K562 (cell line): ENCODE results near the gene CDHR2. TPM values are rescaled to one million over a fixed set of nuclear protein-coding genes. Genes with fewer than 3 reads are reported as not detected.

Experiments used
- ESRRA ChIP-seq: fragments of 450-650 bp; IDR thresholded peaks from 2 replicates; pipeline ENCODE4 v1.6.1; 2014; ENCODE audit warnings: low read depth, mild to moderate bottlenecking, moderate library complexity, borderline replicate concordance
- ETS1 ChIP-seq: conservative IDR thresholded peaks from 2 replicates; pipeline ENCODE4 v1.6.1; 2011; ENCODE audit warnings: low read depth, mild to moderate bottlenecking, low read length; ENCODE audit not compliant: control insufficient read depth
- EWSR1 ChIP-seq: fragments of 450-650 bp; IDR thresholded peaks from 2 replicates; pipeline ENCODE4 v1.6.1; 2018; ENCODE audit warnings: borderline replicate concordance, mild to moderate bottlenecking, low read depth, moderate library complexity; ENCODE audit not compliant: partially characterized antibody
- FOXJ3 ChIP-seq: sonication (generic); formaldehyde crosslinking; IDR thresholded peaks from 2 replicates; pipeline ENCODE4 v1.4.0; 2020; ENCODE audit warnings: mild to moderate bottlenecking, missing genetic modification reagents
- GABPB1 ChIP-seq: sonication (generic); formaldehyde crosslinking; IDR thresholded peaks from 2 replicates; pipeline ENCODE4 v1.8.0; 2022; ENCODE audit warnings: mild to moderate bottlenecking, missing genetic modification reagents
- NONO ChIP-seq, 2 experiments: fragments of 200-400 bp in 1 of 2; fragments of 450-650 bp in 1 of 2; formaldehyde crosslinking in 1 of 2; IDR thresholded peaks; 2 replicates each; pipeline ENCODE4 v1.6.1; 2017; ENCODE audit warnings: low read depth in 2 of 2, mild to moderate bottlenecking in 2 of 2, moderate library complexity in 2 of 2, low read length in 1 of 2
- RREB1 ChIP-seq: fragments of 250-450 bp; sonication (Bioruptor Pico); IDR thresholded peaks from 2 replicates; pipeline ENCODE4 v1.4.0; 2020
- SRF ChIP-seq, 2 experiments: fragments of 250-450, 450-650 bp in 1 of 2; sonication (Bioruptor Pico) in 1 of 2; sonication (generic) in 1 of 2; formaldehyde crosslinking; IDR thresholded peaks; 2 replicates each; pipeline versions ENCODE4 v1.5.0 to v1.5.1; 2020 to 2022; ENCODE audit warnings: mild to moderate bottlenecking in 1 of 2, missing genetic modification reagents in 1 of 2
- STAT6 ChIP-seq: sonication (generic); formaldehyde crosslinking; IDR thresholded peaks from 2 replicates; pipeline ENCODE4 v1.8.1; 2023; ENCODE audit warnings: mild to moderate bottlenecking, missing genetic modification reagents
- TCFL5 ChIP-seq: fragments of 250-450 bp; sonication (Bioruptor Pico); conservative IDR thresholded peaks from 2 replicates; pipeline ENCODE4 v1.6.1; 2021; ENCODE audit warnings: mild to moderate bottlenecking, moderate library complexity, matching md5 sums
- THRA ChIP-seq: fragments of 450-650 bp; IDR thresholded peaks from 2 replicates; pipeline ENCODE4 v1.6.1; 2017; ENCODE audit warnings: mild to moderate bottlenecking, moderate library complexity
- ZNF282 ChIP-seq: sonication (generic); formaldehyde crosslinking; IDR thresholded peaks from 2 replicates; pipeline ENCODE4 v1.8.1; 2023; ENCODE audit warnings: missing genetic modification reagents
- ZNF395 ChIP-seq: fragments of 200-800 bp; sonication (Bioruptor generic); IDR thresholded peaks from 2 replicates; pipeline ENCODE4 v1.6.1; 2017; ENCODE audit warnings: missing genetic modification characterization, missing compliant biosample characterization
- ZNF586 ChIP-seq: fragments of 450-650 bp; formaldehyde crosslinking; conservative IDR thresholded peaks from 2 replicates; pipeline ENCODE4 v1.4.0; 2020; ENCODE audit warnings: mild to moderate bottlenecking, moderate library complexity
- polyA plus RNA-seq, 8 experiments: library from polyadenylated mRNA; depleted of rRNA in 4 of 8; stranded (reverse) in 5 of 8; unstranded in 3 of 8; fragments of >200 nt; fragmentation: Nextera tagmentation in 2 of 8; fragmentation: Illumina TruSeq in 1 of 8; extraction: Ambion mirVana in 2 of 8; extraction: Trizol in 1 of 8; gene quantifications; 2 replicates each; pipeline versions ENCODE4 v1.2.1 to v1.2.3, GENCODE V29; 2011 to 2014; ENCODE audit warnings: inconsistent platforms in 1 of 8, missing spikeins in 1 of 8
- total RNA-seq, 7 experiments: library from RNA; depleted of rRNA in 6 of 7; stranded (reverse); fragments of >200 nt in 6 of 7; fragmentation: Illumina TruSeq in 2 of 7; extraction: Trizol in 2 of 7; gene quantifications; 2 replicates each; pipeline versions ENCODE4 v1.2.1 to v1.2.3, GENCODE V29; 2011 to 2021; ENCODE audit warnings: low replicate concordance in 1 of 7

CDHR2 gene
- total and polyA plus RNA-seq, 9 of the 15 experiments (the other 6 are each of a cell fraction or from before 2014, with no cell fraction given) = 0.01 to 0.62 (median 0.09) TPM; not detected in 2

- TF ChIP-seq ETS1 (0 out of 2 replicates have a peak, but pooled peaks have one; percentile 33), EWSR1 (no peak), RREB1 (no peak), STAT6 (CRISPR knock-in tag) (no peak), THRA (no peak), SRF (CRISPR knock-in tag; IDR thresholded peaks at IDR 0.05) (no peak), ZNF395 (CRISPR knock-in tag) (no peak), FOXJ3 (CRISPR knock-in tag) (no peak), ESRRA (no peak; the same call in 1 of the 2 replicates), ZNF586 (CRISPR knock-in tag) (no peak), NONO (IDR thresholded peaks at IDR 0.05; ENCODE audit: low read depth in 2 of 2, low read length in 1 of 2) (no peak), ZNF282 (no peak), GABPB1 (CRISPR knock-in tag) (0 out of 2 replicates have a peak, but pooled peaks have one; percentile 2), TCFL5 (CRISPR knock-in tag) (no peak)
Measured at GRCh38 chr5:176535664-176536131, 13.4 kb upstream of the CDHR2 start (continued).
